ENCODE data around the gene FBXO27.

FBXO27 gene

GRCh38 chr19:39067104-39067503, 34.8 kb upstream of the FBXO27 start:
- H3K4me3 ChIP-seq (ENCODE audit: low read depth in 1 of 2, low read length in 2 of 2): no peak overlapping the region
- H3K27ac ChIP-seq (ENCODE audit: low read length): no peak overlapping the region
- ATAC-seq (ENCODE audit: insufficient read depth, low read depth) (no peak), DNase-seq (no peak)
- no peak overlapping the region for H2AFZ ChIP-seq (ENCODE audit: low read depth, low read length)
- H3K4me2 ChIP-seq (ENCODE audit: insufficient read depth, low read length): no peak overlapping the region
- H3K36me3 ChIP-seq (ENCODE audit: insufficient read depth, low read length): no peaks in the 10 kb centered on the region
- TF ChIP-seq, protein P1, sequence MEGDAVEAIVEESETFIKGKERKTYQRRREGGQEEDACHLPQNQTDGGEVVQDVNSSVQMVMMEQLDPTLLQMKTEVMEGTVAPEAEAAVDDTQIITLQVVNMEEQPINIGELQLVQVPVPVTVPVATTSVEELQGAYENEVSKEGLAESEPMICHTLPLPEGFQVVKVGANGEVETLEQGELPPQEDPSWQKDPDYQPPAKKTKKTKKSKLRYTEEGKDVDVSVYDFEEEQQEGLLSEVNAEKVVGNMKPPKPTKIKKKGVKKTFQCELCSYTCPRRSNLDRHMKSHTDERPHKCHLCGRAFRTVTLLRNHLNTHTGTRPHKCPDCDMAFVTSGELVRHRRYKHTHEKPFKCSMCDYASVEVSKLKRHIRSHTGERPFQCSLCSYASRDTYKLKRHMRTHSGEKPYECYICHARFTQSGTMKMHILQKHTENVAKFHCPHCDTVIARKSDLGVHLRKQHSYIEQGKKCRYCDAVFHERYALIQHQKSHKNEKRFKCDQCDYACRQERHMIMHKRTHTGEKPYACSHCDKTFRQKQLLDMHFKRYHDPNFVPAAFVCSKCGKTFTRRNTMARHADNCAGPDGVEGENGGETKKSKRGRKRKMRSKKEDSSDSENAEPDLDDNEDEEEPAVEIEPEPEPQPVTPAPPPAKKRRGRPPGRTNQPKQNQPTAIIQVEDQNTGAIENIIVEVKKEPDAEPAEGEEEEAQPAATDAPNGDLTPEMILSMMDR (IDR thresholded peaks at IDR 0.05; ENCODE audit: borderline replicate concordance, extremely low read depth, low read length, poor library complexity, severe bottlenecking): no peak
- no peak for TF ChIP-seq EZH2 (IDR thresholded peaks at IDR 0.05; ENCODE audit: borderline replicate concordance, low read depth, low read length, severe bottlenecking)
- no peaks in the 10 kb centered on the region for H3K4me1 ChIP-seq (ENCODE audit: insufficient read depth, low read length)
- H3K79me2 ChIP-seq (ENCODE audit: insufficient read depth, low read length): no peaks in the 10 kb centered on the region
- H3K9ac ChIP-seq (ENCODE audit: low read depth, low read length): no peak overlapping the region
- H3K9me3 ChIP-seq (ENCODE audit: insufficient read depth, low read length, severe bottlenecking): no peaks in the 10 kb centered on the region
- no peaks in the 10 kb centered on the region for H4K20me1 ChIP-seq (ENCODE audit: insufficient read depth, low read length)
- H3K27me3 ChIP-seq (ENCODE audit: insufficient read depth, low read length, poor library complexity): no peaks in the 10 kb centered on the region

DNA sequence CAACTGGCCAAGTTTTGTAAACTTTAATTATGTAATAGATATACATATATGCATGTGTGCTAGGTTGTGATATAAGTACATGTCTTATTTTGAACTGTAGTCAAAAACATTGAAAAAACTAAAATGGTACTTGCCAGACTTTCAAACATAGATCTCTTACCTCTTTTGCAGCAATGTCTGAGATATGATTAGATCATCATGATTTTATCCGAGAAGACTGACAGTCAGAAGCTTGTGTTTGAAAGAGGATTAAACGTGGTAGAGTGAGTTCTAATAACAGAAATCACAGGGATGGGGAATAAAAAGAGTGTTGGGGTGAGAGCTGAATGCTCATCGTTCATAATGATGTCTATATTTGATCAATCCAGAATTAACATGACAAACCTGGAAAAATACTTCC, 33.6 kb upstream of the FBXO27 start:
- no peak for ATAC-seq (ENCODE audit: insufficient read depth, low read depth)

GRCh38 chr19:39064405-39064804, 32.1 kb upstream of the FBXO27 start:
- H2AFZ ChIP-seq (ENCODE audit: low read depth, low read length): no peak overlapping the region
- ATAC-seq (ENCODE audit: insufficient read depth, low read depth) (no peak), DNase-seq (no peak)
- H3K9me3 ChIP-seq (ENCODE audit: insufficient read depth, low read length, severe bottlenecking): no peaks in the 10 kb centered on the region
- no peak overlapping the region for H3K27ac ChIP-seq (ENCODE audit: low read length)
- no peaks in the 10 kb centered on the region for H4K20me1 ChIP-seq (ENCODE audit: insufficient read depth, low read length)
- no peak overlapping the region for H3K9ac ChIP-seq (ENCODE audit: low read depth, low read length)
- H3K4me3 ChIP-seq (ENCODE audit: low read depth in 1 of 2, low read length in 2 of 2): no peak overlapping the region
- no peak overlapping the region for H3K4me2 ChIP-seq (ENCODE audit: insufficient read depth, low read length)
- no peaks in the 10 kb centered on the region for H3K27me3 ChIP-seq (ENCODE audit: insufficient read depth, low read length, poor library complexity)
- TF ChIP-seq EZH2 (IDR thresholded peaks at IDR 0.05; ENCODE audit: borderline replicate concordance, low read depth, low read length, severe bottlenecking): no peak
- H3K79me2 ChIP-seq (ENCODE audit: insufficient read depth, low read length): no peaks in the 10 kb centered on the region
- no peaks in the 10 kb centered on the region for H3K36me3 ChIP-seq (ENCODE audit: insufficient read depth, low read length)
- H3K4me1 ChIP-seq (ENCODE audit: insufficient read depth, low read length): no peaks in the 10 kb centered on the region

More for the DNA sequence above, 33.6 kb upstream of the FBXO27 start:
- H3K9ac ChIP-seq (ENCODE audit: low read depth, low read length): no peak overlapping the region
- H3K4me1 ChIP-seq (ENCODE audit: insufficient read depth, low read length): no peaks in the 10 kb centered on the region
- no peak overlapping the region for H3K4me2 ChIP-seq (ENCODE audit: insufficient read depth, low read length)
- no peaks in the 10 kb centered on the region for H3K27me3 ChIP-seq (ENCODE audit: insufficient read depth, low read length, poor library complexity)
- no peak overlapping the region for H3K27ac ChIP-seq (ENCODE audit: low read length)
- no peaks in the 10 kb centered on the region for H4K20me1 ChIP-seq (ENCODE audit: insufficient read depth, low read length)
- H3K79me2 ChIP-seq (ENCODE audit: insufficient read depth, low read length): no peaks in the 10 kb centered on the region
- H3K9me3 ChIP-seq (ENCODE audit: insufficient read depth, low read length, severe bottlenecking): no peaks in the 10 kb centered on the region
- no peak overlapping the region for H2AFZ ChIP-seq (ENCODE audit: low read depth, low read length)
- H3K4me3 ChIP-seq (ENCODE audit: low read depth in 1 of 2, low read length in 2 of 2): no peak overlapping the region
- H3K36me3 ChIP-seq (ENCODE audit: insufficient read depth, low read length): no peaks in the 10 kb centered on the region
- no peak for DNase-seq
- TF ChIP-seq, protein P1 (IDR thresholded peaks at IDR 0.05; ENCODE audit: borderline replicate concordance, extremely low read depth, low read length, poor library complexity, severe bottlenecking): no peak
- no peak for TF ChIP-seq EZH2 (IDR thresholded peaks at IDR 0.05; ENCODE audit: borderline replicate concordance, low read depth, low read length, severe bottlenecking)

DNA sequence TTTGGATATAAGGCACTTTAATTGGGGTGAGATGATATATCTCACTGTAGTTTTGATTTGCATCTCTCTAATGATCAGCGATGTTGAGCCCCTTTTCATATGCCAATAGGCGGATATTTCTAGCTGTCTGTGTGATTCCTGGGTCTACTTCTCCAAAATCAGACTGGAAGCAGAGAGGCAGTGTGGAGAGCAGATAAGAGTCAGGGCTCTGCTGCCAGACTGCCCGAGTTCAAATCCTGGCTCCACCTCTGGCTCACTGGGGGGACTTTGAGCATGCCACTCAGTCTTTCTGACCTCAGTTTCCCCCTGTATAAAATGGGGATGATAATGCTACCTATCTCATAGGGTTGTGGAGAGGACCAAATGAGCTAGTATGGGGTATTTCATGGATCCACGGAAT, 27.8 kb upstream of the FBXO27 start:
- Histone ChIP-seq H3K9ac (ENCODE audit: low read depth, low read length) (no peak overlapping the region), H3K36me3 (ENCODE audit: insufficient read depth, low read length) (no peaks in the 10 kb centered on the region), H3K4me1 (ENCODE audit: insufficient read depth, low read length) (no peaks in the 10 kb centered on the region), H3K79me2 (ENCODE audit: insufficient read depth, low read length) (no peaks in the 10 kb centered on the region), H3K27ac (ENCODE audit: low read length) (no peak overlapping the region), H2AFZ (ENCODE audit: low read depth, low read length) (no peak overlapping the region), H3K9me3 (ENCODE audit: insufficient read depth, low read length, severe bottlenecking) (no peaks in the 10 kb centered on the region), H3K4me3 (ENCODE audit: low read depth in 1 of 2, low read length in 2 of 2) (no peak overlapping the region), H3K27me3 (ENCODE audit: insufficient read depth, low read length, poor library complexity) (no peaks in the 10 kb centered on the region), H3K4me2 (ENCODE audit: insufficient read depth, low read length) (no peak overlapping the region), H4K20me1 (ENCODE audit: insufficient read depth, low read length) (no peaks in the 10 kb centered on the region)
- TF ChIP-seq EZH2 (IDR thresholded peaks at IDR 0.05; ENCODE audit: borderline replicate concordance, low read depth, low read length, severe bottlenecking): no peak
- TF ChIP-seq, protein P1 (IDR thresholded peaks at IDR 0.05; ENCODE audit: borderline replicate concordance, extremely low read depth, low read length, poor library complexity, severe bottlenecking): no peak
- ATAC-seq (ENCODE audit: insufficient read depth, low read depth): no peak
- no peak for DNase-seq
